ENCODE results near the gene PHLDB2.

- no peak for TF ChIP-seq CTCF (IDR thresholded peaks at IDR 0.05 in 2 of 3, conservative IDR thresholded peaks at IDR 0.05 in 1 of 3; ENCODE audit: borderline replicate concordance in 1 of 3, insufficient read depth in 1 of 3, low read depth in 2 of 3, low read length in 2 of 3)
- TF ChIP-seq ZNF274 (IDR thresholded peaks at IDR 0.05; ENCODE audit: low read depth, low read length), result no peak
- no peak for TF ChIP-seq SRF (IDR thresholded peaks at IDR 0.05; ENCODE audit: low read depth)
- TF ChIP-seq POLR2A (IDR thresholded peaks at IDR 0.05; ENCODE audit: borderline replicate concordance, extremely low read depth, insufficient read depth, insufficient read length), result no peak
- no peak for TF ChIP-seq EZH2phosphoT487 (IDR thresholded peaks at IDR 0.05; ENCODE audit: borderline replicate concordance)
- no peak for TF ChIP-seq ZFX (IDR thresholded peaks at IDR 0.05)
- no peak for TF ChIP-seq MAX (IDR thresholded peaks at IDR 0.05)
- no peak for TF ChIP-seq JUND (IDR thresholded peaks at IDR 0.05)
- TF ChIP-seq EZH2 (IDR thresholded peaks at IDR 0.05), result no peak
- no peak for TF ChIP-seq REST (IDR thresholded peaks at IDR 0.05; ENCODE audit: low read depth)
- no peak for TF ChIP-seq SP1 (IDR thresholded peaks at IDR 0.05; ENCODE audit: low read depth)
Measured at GRCh38 chr3:111882194-111882593, 23.1 kb downstream of the PHLDB2 start.
